Liver (tissue), 3 donors: Measurements from ENCODE around the gene PPP1R14C.

Experiments used
- ATF3 ChIP-seq: IDR thresholded peaks from 2 replicates; pipeline ENCODE4 v1.6.1; 2016; ENCODE audit warnings: antibody characterized with exemption
- CTCF ChIP-seq: fragments of 150-350 bp; IDR thresholded peaks from 2 replicates; pipeline ENCODE4 v1.5.1; 2017; ENCODE audit warnings: improper control_type of control experiment, low read depth, low read length; ENCODE audit not compliant: missing input control
- EGR1 ChIP-seq, 2 donors: IDR thresholded peaks; 2 replicates each; pipeline ENCODE4 v1.6.1; 2016 to 2018; ENCODE audit warnings: antibody characterized with exemption in 2 of 2, low read depth in 2 of 2
- HNF4A ChIP-seq, 2 donors: conservative IDR thresholded peaks; 2 replicates each; pipeline ENCODE4 v1.6.1; 2016; ENCODE audit warnings: antibody characterized with exemption in 2 of 2, mild to moderate bottlenecking in 2 of 2
- RAD21 ChIP-seq, 2 donors: IDR thresholded peaks; 2 replicates each; pipeline ENCODE4 v1.6.1; 2016; ENCODE audit warnings: antibody characterized with exemption in 2 of 2, mild to moderate bottlenecking in 2 of 2
- REST ChIP-seq: IDR thresholded peaks from 2 replicates; pipeline ENCODE4 v1.6.1; 2016; ENCODE audit warnings: antibody characterized with exemption, mild to moderate bottlenecking
- RXRA ChIP-seq, 2 donors: IDR thresholded peaks; 2 replicates each; pipeline ENCODE4 v1.6.1; 2017 to 2018; ENCODE audit warnings: antibody characterized with exemption in 2 of 2, mild to moderate bottlenecking in 1 of 2
- TAF1 ChIP-seq: conservative IDR thresholded peaks from 2 replicates; pipeline ENCODE4 v1.6.1; 2016; ENCODE audit warnings: antibody characterized with exemption, mild to moderate bottlenecking
- ZBTB33 ChIP-seq: IDR thresholded peaks from 2 replicates; pipeline ENCODE4 v1.6.1; 2016; ENCODE audit warnings: antibody characterized with exemption
- TF ChIP-seq, protein P1 (sequence below): IDR thresholded peaks from 2 replicates; pipeline ENCODE4 v1.6.1; 2016; ENCODE audit warnings: antibody characterized with exemption
- donor health status: healthy.
- donor health status: healthy.

- no peak for TF ChIP-seq REST
- no peak for TF ChIP-seq RXRA (IDR thresholded peaks at IDR 0.05)
- no peak for TF ChIP-seq CTCF
- TF ChIP-seq EGR1 (IDR thresholded peaks at IDR 0.05; ENCODE audit: low read depth in 2 of 2) = no peak
- no peak for TF ChIP-seq ATF3
- TF ChIP-seq, protein P1, sequence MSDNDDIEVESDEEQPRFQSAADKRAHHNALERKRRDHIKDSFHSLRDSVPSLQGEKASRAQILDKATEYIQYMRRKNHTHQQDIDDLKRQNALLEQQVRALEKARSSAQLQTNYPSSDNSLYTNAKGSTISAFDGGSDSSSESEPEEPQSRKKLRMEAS = no peak
- TF ChIP-seq ZBTB33 = no peak
- no peak for TF ChIP-seq HNF4A (conservative IDR thresholded peaks at IDR 0.05)
- TF ChIP-seq TAF1 = no peak
- TF ChIP-seq RAD21 (IDR thresholded peaks at IDR 0.05) = no peak
These were observed 124.3 kb downstream of the PPP1R14C start for GRCh38 chr6:150266963-150267685.
